ENCODE data around the gene CPNE5.

Gene CPNE5

GRCh38 chr6:36804563-36804962 lies 34.7 kb downstream of the CPNE5 start:
- intact Hi-C loops (cut with DNase I): no loop called here
- DNase-seq: no peak

- DNase-seq: no peak
- intact Hi-C loops (cut with DNase I): no loop called here
These were observed 35.3 kb downstream of the CPNE5 start for GRCh38 chr6:36803908-36804307.

GRCh38 chr6:36803482-36803881 lies 35.8 kb downstream of the CPNE5 start:
- intact Hi-C loops (cut with DNase I): no loop called here
- no peak for DNase-seq

- peak in 2 of 42 donors; percentile 40 to 55 for DNase-seq
- intact Hi-C loops (cut with DNase I): no loop called here
These were observed 38.8 kb downstream of the CPNE5 start for GRCh38 chr6:36800223-36801076.

GRCh38 chr6:36798852-36799251 lies 40.4 kb downstream of the CPNE5 start:
- no peak for DNase-seq
- intact Hi-C loops (cut with DNase I): no loop called here

GRCh38 chr6:36797653-36798052 lies 41.6 kb downstream of the CPNE5 start:
- intact Hi-C loops (cut with DNase I): no loop called here
- DNase-seq: no peak

GRCh38 chr6:36797055-36797454 lies 42.2 kb downstream of the CPNE5 start:
- intact Hi-C loops (cut with DNase I): no loop called here
- no peak for DNase-seq

- intact Hi-C loops (cut with DNase I): no loop called here
- DNase-seq: no peak
These were observed 44.6 kb downstream of the CPNE5 start for GRCh38 chr6:36794713-36795065.

GRCh38 chr6:36793913-36794712 lies 45.1 kb downstream of the CPNE5 start:
- peak in 28 of 42 donors; percentile 19 to 64 (median 48) for DNase-seq
- intact Hi-C loops (cut with DNase I): no loop called here

- intact Hi-C loops (cut with DNase I): no loop called here
- DNase-seq: no peak
These were observed 45.8 kb downstream of the CPNE5 start for GRCh38 chr6:36793296-36793912.

GRCh38 chr6:36791521-36792135 lies 47.6 kb downstream of the CPNE5 start:
- intact Hi-C loops (cut with DNase I): no loop called here

GRCh38 chr6:36791085-36791484 lies 48.2 kb downstream of the CPNE5 start:
- no peak for DNase-seq
- intact Hi-C loops (cut with DNase I): no loop called here

More at GRCh38 chr6:36791521-36792135, 47.6 kb downstream of the CPNE5 start:
- DNase-seq: peak in 1 of 42 donors; percentile 32

- intact Hi-C loops (cut with DNase I): no loop called here
- DNase-seq: peak in 19 of 42 donors; percentile 21 to 78 (median 47)
These were observed 50.5 kb downstream of the CPNE5 start for GRCh38 chr6:36788768-36789167.

- no peak for DNase-seq
These were observed 51.1 kb downstream of the CPNE5 start for GRCh38 chr6:36788186-36788585.

GRCh38 chr6:36787210-36787609 lies 52.0 kb downstream of the CPNE5 start:
- intact Hi-C loops (cut with DNase I): no loop called here
- no peak for DNase-seq

More at GRCh38 chr6:36788186-36788585, 51.1 kb downstream of the CPNE5 start:
- intact Hi-C loops (cut with DNase I): no loop called here

- intact Hi-C loops (cut with DNase I): no loop called here
These were observed 53.1 kb downstream of the CPNE5 start for GRCh38 chr6:36786055-36786675.

GRCh38 chr6:36784376-36784636 lies 54.9 kb downstream of the CPNE5 start:
- intact Hi-C loops (cut with DNase I): no loop called here
- no peak for DNase-seq

More at GRCh38 chr6:36786055-36786675, 53.1 kb downstream of the CPNE5 start:
- DNase-seq: no peak

- no peak for DNase-seq
- intact Hi-C loops (cut with DNase I): no loop called here
These were observed 55.5 kb downstream of the CPNE5 start for GRCh38 chr6:36783603-36784375.

All from head of caudate nucleus (tissue), 42 donors.